ENCODE measurements around the gene EXOC6B. TPM values are rescaled to one million over a fixed set of nuclear protein-coding genes. Genes with fewer than 3 reads are reported as not detected.

The EXOC6B gene
- total RNA-seq, 1 experiment from 2014 or later: 33.7 TPM

GRCh38 chr2:72126186-72127100, 699.4 kb downstream of the EXOC6B start (continued):
- no peak for TF ChIP-seq ZNF532 (CRISPR knock-in tag; IDR thresholded peaks at IDR 0.05; ENCODE audit: borderline replicate concordance)

Other genes with a start within 250 kb of the EXOC6B start
- gene SPR, start 61.4 kb upstream of the EXOC6B start, total RNA-seq (2021): 9.4 to 13.2 TPM (median 13.0 TPM) in 3 replicates
- gene EMX1, start 91.5 kb upstream of the EXOC6B start, total RNA-seq (2021): 3.6 to 4.4 TPM (median 3.8 TPM) in 3 replicates
- gene SFXN5, start 245.7 kb upstream of the EXOC6B start, total RNA-seq (2021): 23.1 to 25.9 TPM (median 23.6 TPM) in 3 replicates